ENCODE data around the gene ZNF134. TPM values are rescaled to one million over a fixed set of nuclear protein-coding genes. Genes with fewer than 3 reads are reported as not detected.

The ZNF134 gene
- total RNA-seq, 1 donor: 18.5 TPM

DNA sequence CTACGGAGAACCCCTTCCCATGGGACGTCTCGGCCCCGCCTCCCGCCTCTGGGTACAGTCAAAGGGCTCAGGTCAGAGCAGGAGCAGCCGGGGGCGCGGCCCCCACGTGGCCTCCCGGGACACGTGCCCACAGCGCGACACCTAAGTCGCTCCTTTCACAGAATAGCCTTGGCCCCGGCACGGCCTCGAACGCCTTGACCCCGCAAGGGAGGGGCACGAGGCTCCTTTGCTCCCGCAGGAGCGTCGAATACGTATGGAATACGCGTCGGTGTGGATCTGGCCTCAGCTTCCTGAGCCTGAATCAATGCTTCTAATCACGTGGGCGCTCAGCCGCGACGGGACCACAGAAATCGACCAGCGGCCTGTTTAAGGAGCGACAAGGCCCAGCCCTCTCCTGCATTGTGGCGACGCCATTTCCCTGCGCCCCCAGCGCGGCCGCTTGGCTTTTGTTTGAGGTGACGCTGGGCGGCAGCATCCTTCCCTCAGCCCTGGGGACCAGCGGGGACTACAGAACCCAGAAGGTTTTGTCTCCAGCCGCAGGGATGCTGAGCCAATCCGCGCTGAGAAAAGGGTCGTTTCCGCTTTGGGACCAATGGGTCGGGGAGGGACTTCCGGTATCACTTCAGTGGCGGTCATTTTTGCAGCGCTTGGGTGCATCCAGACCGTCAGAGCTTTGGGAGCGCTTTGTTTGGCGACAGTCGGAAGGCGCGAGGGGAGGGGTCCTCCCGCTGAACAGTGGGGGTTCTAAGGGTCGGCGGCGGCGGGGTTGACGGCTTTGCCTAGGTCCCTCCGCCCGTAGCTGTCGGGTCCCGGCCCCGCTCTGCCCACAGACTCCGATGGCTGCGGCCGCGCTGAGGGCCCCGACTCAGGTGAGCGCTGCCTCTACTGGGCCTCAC lies 30.3 kb upstream of the ZNF134 start, which contains the start of gene ZIK1:
ZIK1 (plus strand) TSS at position 625 of the 896 bp plus-strand sequence; CDS start at position 837, 212 bp downstream.
- Histone ChIP-seq H3K4me1 (ENCODE audit: insufficient read depth, low read length) (peaks cover 13% of the 10 kb centered on the region), H3K27ac (ENCODE audit: low read depth, low read length) (peak within 1 kb of the TSS; percentile 29), H3K9me3 (ENCODE audit: low read depth, low read length) (peaks cover 2% of the 10 kb centered on the region), H4K20me1 (ENCODE audit: insufficient read depth, low read length) (no peaks in the 10 kb centered on the region), H3K4me2 (ENCODE audit: insufficient read depth, low read length) (peak within 1 kb of the TSS; percentile 72), H3K79me2 (ENCODE audit: insufficient read depth, low read length) (peaks cover 12% of the 10 kb centered on the region), H2AFZ (ENCODE audit: low read length) (peak within 1 kb of the TSS; percentile 99), H3K4me3 (ENCODE audit: insufficient read depth, low read length) (peak within 1 kb of the TSS; percentile 82), H3K36me3 (ENCODE audit: insufficient read depth, low read length) (peaks cover 4% of the 10 kb centered on the region), H3K27me3 (ENCODE audit: insufficient read depth, low read length) (no peaks in the 10 kb centered on the region)
- TF ChIP-seq, protein P1, sequence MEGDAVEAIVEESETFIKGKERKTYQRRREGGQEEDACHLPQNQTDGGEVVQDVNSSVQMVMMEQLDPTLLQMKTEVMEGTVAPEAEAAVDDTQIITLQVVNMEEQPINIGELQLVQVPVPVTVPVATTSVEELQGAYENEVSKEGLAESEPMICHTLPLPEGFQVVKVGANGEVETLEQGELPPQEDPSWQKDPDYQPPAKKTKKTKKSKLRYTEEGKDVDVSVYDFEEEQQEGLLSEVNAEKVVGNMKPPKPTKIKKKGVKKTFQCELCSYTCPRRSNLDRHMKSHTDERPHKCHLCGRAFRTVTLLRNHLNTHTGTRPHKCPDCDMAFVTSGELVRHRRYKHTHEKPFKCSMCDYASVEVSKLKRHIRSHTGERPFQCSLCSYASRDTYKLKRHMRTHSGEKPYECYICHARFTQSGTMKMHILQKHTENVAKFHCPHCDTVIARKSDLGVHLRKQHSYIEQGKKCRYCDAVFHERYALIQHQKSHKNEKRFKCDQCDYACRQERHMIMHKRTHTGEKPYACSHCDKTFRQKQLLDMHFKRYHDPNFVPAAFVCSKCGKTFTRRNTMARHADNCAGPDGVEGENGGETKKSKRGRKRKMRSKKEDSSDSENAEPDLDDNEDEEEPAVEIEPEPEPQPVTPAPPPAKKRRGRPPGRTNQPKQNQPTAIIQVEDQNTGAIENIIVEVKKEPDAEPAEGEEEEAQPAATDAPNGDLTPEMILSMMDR (IDR thresholded peaks at IDR 0.05; ENCODE audit: extremely low read depth, low read depth, low read length): no peak
- peak; percentile 98 for DNase-seq (ENCODE audit: insufficient read length, low spot score, missing footprints)

DNA sequence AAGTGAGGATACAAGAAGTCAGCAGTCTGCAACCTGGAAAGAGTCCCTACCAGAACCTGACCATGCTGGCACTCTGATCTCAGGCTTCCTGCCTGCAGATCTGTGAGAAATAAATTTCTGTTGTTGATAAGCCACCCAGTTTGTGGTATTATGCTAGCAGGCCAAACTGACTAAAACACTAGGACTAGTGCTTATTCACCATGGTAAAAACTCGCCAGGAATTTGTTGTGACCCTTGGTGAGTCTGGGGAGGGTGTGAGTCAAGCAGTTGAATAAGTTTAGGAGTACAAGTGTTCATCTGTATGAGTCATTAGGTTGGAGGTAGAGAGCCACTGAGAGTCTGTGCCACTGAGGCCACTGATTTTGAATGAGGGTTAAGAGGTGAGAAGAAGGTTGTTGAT lies 26.5 kb upstream of the ZNF134 start:
- peak; percentile 94 for DNase-seq (ENCODE audit: insufficient read length, low spot score, missing footprints)
- Histone ChIP-seq H3K79me2 (ENCODE audit: insufficient read depth, low read length) (peaks cover 12% of the 10 kb centered on the region), H3K9me3 (ENCODE audit: low read depth, low read length) (peaks cover 29% of the 10 kb centered on the region), H2AFZ (ENCODE audit: low read length) (no peak overlapping the region), H3K27me3 (ENCODE audit: insufficient read depth, low read length) (no peaks in the 10 kb centered on the region), H4K20me1 (ENCODE audit: insufficient read depth, low read length) (no peaks in the 10 kb centered on the region), H3K27ac (ENCODE audit: low read depth, low read length) (peak overlapping the region; percentile 5), H3K4me1 (ENCODE audit: insufficient read depth, low read length) (peaks cover 10% of the 10 kb centered on the region), H3K4me2 (ENCODE audit: insufficient read depth, low read length) (no peak overlapping the region), H3K36me3 (ENCODE audit: insufficient read depth, low read length) (peaks cover 32% of the 10 kb centered on the region), H3K4me3 (ENCODE audit: insufficient read depth, low read length) (no peak overlapping the region)
- TF ChIP-seq, protein P1 (IDR thresholded peaks at IDR 0.05; ENCODE audit: extremely low read depth, low read depth, low read length): no peak

DNA sequence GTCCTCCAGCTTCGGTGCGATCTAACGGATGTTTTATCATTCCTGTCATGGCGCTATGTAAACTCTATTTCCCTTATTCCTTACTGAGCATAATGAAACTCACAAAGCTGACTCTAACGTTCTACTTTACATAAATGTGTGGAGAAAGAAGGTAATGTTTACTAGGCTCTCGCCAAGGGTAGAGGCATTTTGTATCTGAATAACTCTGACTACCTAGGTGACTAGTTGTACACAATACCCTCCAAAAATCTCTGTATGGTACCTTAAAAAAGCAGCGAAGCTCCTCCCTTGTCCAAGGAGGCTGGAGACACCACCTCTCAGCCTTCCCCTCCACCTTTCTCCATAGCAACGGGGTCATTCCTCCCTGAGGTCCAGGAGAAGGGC lies 14.7 kb upstream of the ZNF134 start:
- H3K4me3 ChIP-seq (ENCODE audit: insufficient read depth, low read length): peak overlapping the region; percentile 93
- DNase-seq (ENCODE audit: insufficient read length, low spot score, missing footprints): no peak
- no peaks in the 10 kb centered on the region for H3K36me3 ChIP-seq (ENCODE audit: insufficient read depth, low read length)
- H3K9me3 ChIP-seq (ENCODE audit: low read depth, low read length): no peaks in the 10 kb centered on the region
- peak overlapping the region; percentile 95 for H2AFZ ChIP-seq (ENCODE audit: low read length)
- TF ChIP-seq, protein P1 (IDR thresholded peaks at IDR 0.05; ENCODE audit: extremely low read depth, low read depth, low read length): no peak
- H4K20me1 ChIP-seq (ENCODE audit: insufficient read depth, low read length): no peaks in the 10 kb centered on the region
- no peak overlapping the region for H3K27ac ChIP-seq (ENCODE audit: low read depth, low read length)
- H3K27me3 ChIP-seq (ENCODE audit: insufficient read depth, low read length): no peaks in the 10 kb centered on the region
- peaks cover 11% of the 10 kb centered on the region for H3K79me2 ChIP-seq (ENCODE audit: insufficient read depth, low read length)
- peak overlapping the region; percentile 93 for H3K4me2 ChIP-seq (ENCODE audit: insufficient read depth, low read length)
- H3K4me1 ChIP-seq (ENCODE audit: insufficient read depth, low read length): peaks cover 5% of the 10 kb centered on the region

DNA sequence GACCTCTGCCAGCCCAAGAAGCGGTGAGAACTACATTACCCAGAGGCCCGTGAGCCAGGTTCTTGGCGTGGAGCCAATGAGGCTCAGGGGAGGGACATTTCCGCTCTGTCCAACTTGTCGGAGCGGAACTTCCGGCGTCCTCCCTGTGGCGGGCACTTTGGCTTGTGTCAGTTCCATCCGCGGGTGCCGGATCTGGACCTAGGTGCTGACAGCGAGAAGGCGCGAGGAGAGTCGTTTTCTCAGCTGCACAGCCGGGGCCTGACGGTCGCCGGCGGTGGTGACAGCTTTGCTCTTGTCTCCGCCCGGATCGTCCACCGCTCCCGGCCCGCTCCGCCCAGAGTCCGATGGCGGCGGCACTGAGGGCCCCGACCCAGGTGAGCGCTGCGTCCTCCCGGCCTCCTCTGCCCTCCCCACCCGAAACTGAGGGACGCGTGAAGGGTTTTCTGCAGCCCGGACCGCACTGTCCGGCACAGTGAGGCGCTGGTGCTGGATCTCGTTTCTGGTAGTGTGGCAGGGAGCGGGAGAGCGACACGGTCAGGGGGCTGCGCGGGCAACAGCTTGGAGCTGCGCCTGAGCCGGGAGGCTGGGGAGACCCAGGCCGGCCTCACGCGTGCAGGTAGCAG lies 14.2 kb upstream of the ZNF134 start, which contains the start of gene ZNF530:
ZNF530 (plus strand) TSS at position 125 of the 623 bp plus-strand sequence. CDS start 4,461 bp downstream, outside the sequence.
- TF ChIP-seq, protein P1 (IDR thresholded peaks at IDR 0.05; ENCODE audit: extremely low read depth, low read depth, low read length): no peak
- peak within 1 kb of the TSS; percentile 93 for H3K4me3 ChIP-seq (ENCODE audit: insufficient read depth, low read length)
- H3K9me3 ChIP-seq (ENCODE audit: low read depth, low read length): peaks cover 2% of the 10 kb centered on the region
- H3K4me1 ChIP-seq (ENCODE audit: insufficient read depth, low read length): peaks cover 5% of the 10 kb centered on the region
- H3K27ac ChIP-seq (ENCODE audit: low read depth, low read length): peak within 1 kb of the TSS; percentile 46
- no peaks in the 10 kb centered on the region for H3K27me3 ChIP-seq (ENCODE audit: insufficient read depth, low read length)
- H4K20me1 ChIP-seq (ENCODE audit: insufficient read depth, low read length): no peaks in the 10 kb centered on the region
- H3K36me3 ChIP-seq (ENCODE audit: insufficient read depth, low read length): no peaks in the 10 kb centered on the region
- peak within 1 kb of the TSS; percentile 95 for H2AFZ ChIP-seq (ENCODE audit: low read length)
- peak; percentile 94 for DNase-seq (ENCODE audit: insufficient read length, low spot score, missing footprints)
- peak within 1 kb of the TSS; percentile 93 for H3K4me2 ChIP-seq (ENCODE audit: insufficient read depth, low read length)
- H3K79me2 ChIP-seq (ENCODE audit: insufficient read depth, low read length): peaks cover 11% of the 10 kb centered on the region
